HepG2 (cell line): ENCODE results near the gene ZNF500. TPM values are rescaled to one million over a fixed set of nuclear protein-coding genes. Genes with fewer than 3 reads are reported as not detected.
A peak's percentile ranks its signal among the peaks of the same experiment; 100 is the strongest.

Source experiments
- EED ChIP-seq: sonication (generic); formaldehyde crosslinking; IDR thresholded peaks from 2 replicates; pipeline ENCODE4 v1.5.0; 2020; ENCODE audit warnings: mild to moderate bottlenecking, missing genetic modification reagents
- ERF ChIP-seq: IDR thresholded peaks from 2 replicates; pipeline ENCODE4 v1.6.1; 2018; ENCODE audit warnings: missing biosample characterization, missing genetic modification reagents
- FOXP1 ChIP-seq, 2 experiments: fragments of 450-650 bp in 1 of 2; IDR thresholded peaks; 2 replicates each; pipeline ENCODE4 v1.6.1; 2017 to 2018; ENCODE audit warnings: antibody characterized with exemption in 1 of 2
- HIVEP1 ChIP-seq: sonication (generic); formaldehyde crosslinking; IDR thresholded peaks from 2 replicates; pipeline ENCODE4 v1.4.0; 2020; ENCODE audit warnings: mild to moderate bottlenecking, missing genetic modification reagents
- HNF4G ChIP-seq, 2 experiments: sonication (generic) in 1 of 2; formaldehyde crosslinking in 1 of 2; IDR thresholded peaks; 2 replicates each; pipeline versions ENCODE4 v1.4.0 to v1.6.1; 2011 to 2020; ENCODE audit warnings: borderline replicate concordance in 2 of 2, low read depth in 2 of 2, mild to moderate bottlenecking in 2 of 2, low read length in 1 of 2, missing genetic modification reagents in 1 of 2, moderate library complexity in 1 of 2
- MATR3 ChIP-seq: sonication (generic); formaldehyde crosslinking; IDR thresholded peaks from 2 replicates; pipeline ENCODE4 v1.4.0; 2020; ENCODE audit warnings: missing genetic modification reagents
- POLR2AphosphoS5 ChIP-seq: IDR thresholded peaks from 2 replicates; pipeline ENCODE4 v1.6.1; 2012; ENCODE audit warnings: low read depth, low read length
- POLR2G ChIP-seq: fragments of 200-400 bp; formaldehyde crosslinking; IDR thresholded peaks from 2 replicates; pipeline ENCODE4 v1.6.1; 2018; ENCODE audit warnings: mild to moderate bottlenecking, low read depth, low read length, moderate library complexity
- RBAK ChIP-seq: sonication (generic); formaldehyde crosslinking; IDR thresholded peaks from 2 replicates; pipeline ENCODE4 v1.5.1; 2020; ENCODE audit warnings: mild to moderate bottlenecking, missing genetic modification reagents
- RXRA ChIP-seq: sonication (generic); formaldehyde crosslinking; IDR thresholded peaks from 2 replicates; pipeline ENCODE4 v1.5.1; 2020; ENCODE audit warnings: missing genetic modification reagents
- SMARCC2 ChIP-seq: fragments of 450-650 bp; IDR thresholded peaks from 2 replicates; pipeline ENCODE4 v1.6.1; 2017; ENCODE audit warnings: antibody characterized with exemption, mild to moderate bottlenecking
- TBX3 ChIP-seq: fragments of 450-650 bp; IDR thresholded peaks from 2 replicates; pipeline ENCODE4 v1.6.1; 2017; ENCODE audit warnings: antibody characterized with exemption, mild to moderate bottlenecking, inconsistent platforms, borderline replicate concordance
- TOPORS ChIP-seq: sonication (generic); formaldehyde crosslinking; IDR thresholded peaks from 2 replicates; pipeline ENCODE4 v1.8.0; 2023; ENCODE audit warnings: mild to moderate bottlenecking, missing genetic modification reagents
- ZEB1 ChIP-seq: IDR thresholded peaks from 2 replicates; pipeline ENCODE4 v1.6.1; 2012; ENCODE audit warnings: mild to moderate bottlenecking, low read depth, inconsistent platforms; ENCODE audit not compliant: insufficient replicate concordance
- ZFP36 ChIP-seq: fragments of 150-350 bp; IDR thresholded peaks from 2 replicates; pipeline ENCODE4 v1.6.1; 2018; ENCODE audit warnings: borderline replicate concordance, low read length, low read depth; ENCODE audit not compliant: partially characterized antibody
- ZFY ChIP-seq: sonication (generic); formaldehyde crosslinking; IDR thresholded peaks from 2 replicates; pipeline ENCODE4 v1.4.0; 2020; ENCODE audit warnings: missing genetic modification reagents
- ZNF292 ChIP-seq: sonication (generic); formaldehyde crosslinking; IDR thresholded peaks from 2 replicates; pipeline ENCODE4 v1.8.1; 2022; ENCODE audit warnings: mild to moderate bottlenecking, low read depth, missing genetic modification reagents, borderline replicate concordance
- ZNF30 ChIP-seq: sonication (generic); formaldehyde crosslinking; IDR thresholded peaks from 2 replicates; pipeline ENCODE4 v1.5.0; 2020; ENCODE audit warnings: mild to moderate bottlenecking, missing genetic modification reagents
- ZNF484 ChIP-seq: sonication (generic); formaldehyde crosslinking; IDR thresholded peaks from 2 replicates; pipeline ENCODE4 v1.5.1; 2020; ENCODE audit warnings: mild to moderate bottlenecking, low read depth, missing genetic modification reagents, borderline replicate concordance
- ZNF562 ChIP-seq: sonication (generic); formaldehyde crosslinking; IDR thresholded peaks from 2 replicates; pipeline ENCODE4 v1.8.0; 2022; ENCODE audit warnings: missing genetic modification reagents, borderline replicate concordance
- ZNF891 ChIP-seq: sonication (generic); formaldehyde crosslinking; IDR thresholded peaks from 2 replicates; pipeline ENCODE4 v1.5.0; 2020; ENCODE audit warnings: mild to moderate bottlenecking, missing genetic modification reagents
- polyA plus RNA-seq, 8 experiments: library from polyadenylated mRNA; depleted of rRNA in 3 of 8; stranded (reverse) in 7 of 8; unstranded in 1 of 8; fragments of >200 nt; fragmentation: Illumina TruSeq in 4 of 8; extraction: Trizol in 4 of 8; gene quantifications; 2 replicates each; pipeline versions ENCODE4 v1.2.1 to v1.2.3, GENCODE V29; 2011 to 2016; ENCODE audit warnings: low read depth in 4 of 8, missing spikeins in 1 of 8, mixed read lengths in 1 of 8; ENCODE audit not compliant: insufficient read depth in 1 of 8
- total RNA-seq, 5 experiments: library from RNA; depleted of rRNA; stranded (reverse); fragments of >200 nt; fragmentation: Illumina TruSeq; extraction: Trizol; gene quantifications; 2 replicates each; pipeline ENCODE4 v1.2.3, GENCODE V29; 2016; ENCODE audit warnings: low read depth in 1 of 5
- TF ChIP-seq, protein P1 (sequence below): sonication (generic); formaldehyde crosslinking; IDR thresholded peaks from 2 replicates; pipeline ENCODE4 v1.5.1; 2020; ENCODE audit warnings: missing genetic modification reagents, mild to moderate bottlenecking, borderline replicate concordance
- TF ChIP-seq, protein P2 (sequence below): sonication (generic); formaldehyde crosslinking; IDR thresholded peaks from 2 replicates; pipeline ENCODE4 v1.4.0; 2020; ENCODE audit warnings: mild to moderate bottlenecking, missing genetic modification reagents, borderline replicate concordance
- TF ChIP-seq, protein P3 (sequence below): sonication (generic); formaldehyde crosslinking; IDR thresholded peaks from 2 replicates; pipeline ENCODE4 v1.8.1; 2022; ENCODE audit warnings: mild to moderate bottlenecking, missing genetic modification reagents

ZNF500 gene
- total and polyA plus RNA-seq, 2 of the 13 experiments (the other 11 are each of a cell fraction or from before 2014, with no cell fraction given), result 6.1 to 12.2 TPM

DNA sequence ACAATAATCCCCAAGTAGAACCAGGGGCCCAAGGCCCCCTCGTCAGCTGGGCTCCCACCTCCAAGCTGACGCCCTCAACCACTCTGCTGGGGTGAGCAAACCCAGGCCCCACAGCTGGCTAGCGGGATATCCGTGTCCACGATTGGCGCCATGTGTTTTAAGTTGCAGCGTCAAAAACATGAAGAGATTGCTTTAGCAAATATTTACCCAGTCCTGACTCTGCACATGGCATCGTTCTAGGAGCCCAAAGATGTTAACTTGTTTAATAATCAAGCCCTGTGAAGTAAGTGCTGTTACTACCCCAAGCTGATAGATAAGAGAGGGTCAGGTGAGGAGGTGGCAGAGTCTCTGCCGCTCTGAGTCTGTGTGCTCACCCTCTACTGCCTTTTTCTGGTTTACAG is 21.5 kb upstream of the ZNF500 start (continued):
- TF ChIP-seq, protein P1, sequence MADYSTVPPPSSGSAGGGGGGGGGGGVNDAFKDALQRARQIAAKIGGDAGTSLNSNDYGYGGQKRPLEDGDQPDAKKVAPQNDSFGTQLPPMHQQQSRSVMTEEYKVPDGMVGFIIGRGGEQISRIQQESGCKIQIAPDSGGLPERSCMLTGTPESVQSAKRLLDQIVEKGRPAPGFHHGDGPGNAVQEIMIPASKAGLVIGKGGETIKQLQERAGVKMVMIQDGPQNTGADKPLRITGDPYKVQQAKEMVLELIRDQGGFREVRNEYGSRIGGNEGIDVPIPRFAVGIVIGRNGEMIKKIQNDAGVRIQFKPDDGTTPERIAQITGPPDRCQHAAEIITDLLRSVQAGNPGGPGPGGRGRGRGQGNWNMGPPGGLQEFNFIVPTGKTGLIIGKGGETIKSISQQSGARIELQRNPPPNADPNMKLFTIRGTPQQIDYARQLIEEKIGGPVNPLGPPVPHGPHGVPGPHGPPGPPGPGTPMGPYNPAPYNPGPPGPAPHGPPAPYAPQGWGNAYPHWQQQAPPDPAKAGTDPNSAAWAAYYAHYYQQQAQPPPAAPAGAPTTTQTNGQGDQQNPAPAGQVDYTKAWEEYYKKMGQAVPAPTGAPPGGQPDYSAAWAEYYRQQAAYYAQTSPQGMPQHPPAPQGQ (CRISPR knock-in tag), result no peak
- TF ChIP-seq, protein P2, sequence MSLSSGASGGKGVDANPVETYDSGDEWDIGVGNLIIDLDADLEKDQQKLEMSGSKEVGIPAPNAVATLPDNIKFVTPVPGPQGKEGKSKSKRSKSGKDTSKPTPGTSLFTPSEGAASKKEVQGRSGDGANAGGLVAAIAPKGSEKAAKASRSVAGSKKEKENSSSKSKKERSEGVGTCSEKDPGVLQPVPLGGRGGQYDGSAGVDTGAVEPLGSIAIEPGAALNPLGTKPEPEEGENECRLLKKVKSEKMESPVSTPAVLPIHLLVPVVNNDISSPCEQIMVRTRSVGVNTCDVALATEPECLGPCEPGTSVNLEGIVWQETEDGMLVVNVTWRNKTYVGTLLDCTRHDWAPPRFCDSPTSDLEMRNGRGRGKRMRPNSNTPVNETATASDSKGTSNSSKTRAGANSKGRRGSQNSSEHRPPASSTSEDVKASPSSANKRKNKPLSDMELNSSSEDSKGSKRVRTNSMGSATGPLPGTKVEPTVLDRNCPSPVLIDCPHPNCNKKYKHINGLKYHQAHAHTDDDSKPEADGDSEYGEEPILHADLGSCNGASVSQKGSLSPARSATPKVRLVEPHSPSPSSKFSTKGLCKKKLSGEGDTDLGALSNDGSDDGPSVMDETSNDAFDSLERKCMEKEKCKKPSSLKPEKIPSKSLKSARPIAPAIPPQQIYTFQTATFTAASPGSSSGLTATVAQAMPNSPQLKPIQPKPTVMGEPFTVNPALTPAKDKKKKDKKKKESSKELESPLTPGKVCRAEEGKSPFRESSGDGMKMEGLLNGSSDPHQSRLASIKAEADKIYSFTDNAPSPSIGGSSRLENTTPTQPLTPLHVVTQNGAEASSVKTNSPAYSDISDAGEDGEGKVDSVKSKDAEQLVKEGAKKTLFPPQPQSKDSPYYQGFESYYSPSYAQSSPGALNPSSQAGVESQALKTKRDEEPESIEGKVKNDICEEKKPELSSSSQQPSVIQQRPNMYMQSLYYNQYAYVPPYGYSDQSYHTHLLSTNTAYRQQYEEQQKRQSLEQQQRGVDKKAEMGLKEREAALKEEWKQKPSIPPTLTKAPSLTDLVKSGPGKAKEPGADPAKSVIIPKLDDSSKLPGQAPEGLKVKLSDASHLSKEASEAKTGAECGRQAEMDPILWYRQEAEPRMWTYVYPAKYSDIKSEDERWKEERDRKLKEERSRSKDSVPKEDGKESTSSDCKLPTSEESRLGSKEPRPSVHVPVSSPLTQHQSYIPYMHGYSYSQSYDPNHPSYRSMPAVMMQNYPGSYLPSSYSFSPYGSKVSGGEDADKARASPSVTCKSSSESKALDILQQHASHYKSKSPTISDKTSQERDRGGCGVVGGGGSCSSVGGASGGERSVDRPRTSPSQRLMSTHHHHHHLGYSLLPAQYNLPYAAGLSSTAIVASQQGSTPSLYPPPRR (CRISPR knock-in tag), result no peak
- no peak for TF ChIP-seq HIVEP1 (CRISPR knock-in tag)
- TF ChIP-seq ZNF484 (CRISPR knock-in tag), result no peak
- no peak for TF ChIP-seq ZNF562 (CRISPR knock-in tag)
- TF ChIP-seq RXRA (CRISPR knock-in tag), result no peak
- TF ChIP-seq RBAK (CRISPR knock-in tag), result no peak
- no peak for TF ChIP-seq ZNF30
- TF ChIP-seq POLR2AphosphoS5, result no peak
- no peak for TF ChIP-seq HNF4G (IDR thresholded peaks at IDR 0.05; ENCODE audit: borderline replicate concordance, low read depth, low read length)
- no peak for TF ChIP-seq HNF4G (CRISPR knock-in tag; IDR thresholded peaks at IDR 0.05; ENCODE audit: borderline replicate concordance, low read depth)
- no peak for TF ChIP-seq ZNF292
- peak; percentile 11; the same call in 1 of the 2 replicates for TF ChIP-seq ZFY (CRISPR knock-in tag)
- TF ChIP-seq EED (CRISPR knock-in tag), result no peak
- no peak for TF ChIP-seq MATR3
- TF ChIP-seq, protein P3, sequence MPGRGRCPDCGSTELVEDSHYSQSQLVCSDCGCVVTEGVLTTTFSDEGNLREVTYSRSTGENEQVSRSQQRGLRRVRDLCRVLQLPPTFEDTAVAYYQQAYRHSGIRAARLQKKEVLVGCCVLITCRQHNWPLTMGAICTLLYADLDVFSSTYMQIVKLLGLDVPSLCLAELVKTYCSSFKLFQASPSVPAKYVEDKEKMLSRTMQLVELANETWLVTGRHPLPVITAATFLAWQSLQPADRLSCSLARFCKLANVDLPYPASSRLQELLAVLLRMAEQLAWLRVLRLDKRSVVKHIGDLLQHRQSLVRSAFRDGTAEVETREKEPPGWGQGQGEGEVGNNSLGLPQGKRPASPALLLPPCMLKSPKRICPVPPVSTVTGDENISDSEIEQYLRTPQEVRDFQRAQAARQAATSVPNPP (CRISPR knock-in tag), result no peak
- no peak for TF ChIP-seq TOPORS
- TF ChIP-seq TBX3, result no peak
- TF ChIP-seq ZEB1, result no peak
- TF ChIP-seq ZFP36, result no peak
- TF ChIP-seq SMARCC2, result no peak
- peak; percentile 15; the same call in 1 of the 2 replicates for TF ChIP-seq ZNF891
- no peak for TF ChIP-seq POLR2G
- no peak for TF ChIP-seq ERF
- no peak for TF ChIP-seq FOXP1 (IDR thresholded peaks at IDR 0.05)
- TF ChIP-seq FOXP1 (CRISPR knock-in tag; IDR thresholded peaks at IDR 0.05), result peak; percentile 5; the same call in 1 of the 2 replicates
